SK-N-MC (cell line): ENCODE measurements around the gene KDM5B.
"Not testable (repeated sequence)": the region's sequence is repeated elsewhere in the genome, so short reads cannot be mapped to it uniquely, and the experiment has no call there.

Source experiments
- DNase-seq: peaks from one replicate; pipeline ENCODE4 v3.0.0-alpha.2; 2011; ENCODE audit warnings: low read depth, low spot score
- H3K27ac ChIP-seq: fragments of 200-600 bp; sonication (generic); 2 replicates; pipeline ENCODE4 v1.5.1; 2016; ENCODE audit warnings: mixed run types
- H3K36me3 ChIP-seq: fragments of 200-600 bp; sonication (generic); 2 replicates; pipeline ENCODE4 v1.6.1; 2017; ENCODE audit warnings: antibody characterized with exemption, low read length, mixed read lengths; ENCODE audit not compliant: insufficient read depth
- H3K4me3 ChIP-seq: fragments of 200-600 bp; sonication (generic); 2 replicates; pipeline ENCODE4 v1.5.1; 2016
- H3K9ac ChIP-seq: fragments of 200-600 bp; sonication (generic); 2 replicates; pipeline ENCODE4 v1.8.0; 2017; ENCODE audit warnings: mixed run types, mixed read lengths; ENCODE audit not compliant: insufficient read length
- H3K9me3 ChIP-seq: fragments of 200-600 bp; sonication (generic); 2 replicates; pipeline ENCODE4 v1.6.1; 2017; ENCODE audit warnings: low read depth, mild to moderate bottlenecking, antibody characterized with exemption, low read length, moderate library complexity, mixed read lengths
- EZH2 ChIP-seq: fragments of 200-600 bp; sonication (generic); IDR thresholded peaks from one replicate; pipeline ENCODE4 v1.6.1; 2017; ENCODE audit warnings: antibody characterized with exemption
- FOXP2 ChIP-seq: optimal IDR thresholded peaks from 2 replicates; pipeline ENCODE3; 2011; ENCODE audit warnings: mild to moderate bottlenecking, moderate library complexity; ENCODE audit not compliant: insufficient read depth; ENCODE audit errors: extremely low read length, control extremely low read depth
- POLR2AphosphoS5 ChIP-seq: IDR thresholded peaks from 2 replicates; pipeline ENCODE4 v1.6.1; 2012; ENCODE audit warnings: mild to moderate bottlenecking, low read depth, low read length, borderline replicate concordance

KDM5B gene

DNA sequence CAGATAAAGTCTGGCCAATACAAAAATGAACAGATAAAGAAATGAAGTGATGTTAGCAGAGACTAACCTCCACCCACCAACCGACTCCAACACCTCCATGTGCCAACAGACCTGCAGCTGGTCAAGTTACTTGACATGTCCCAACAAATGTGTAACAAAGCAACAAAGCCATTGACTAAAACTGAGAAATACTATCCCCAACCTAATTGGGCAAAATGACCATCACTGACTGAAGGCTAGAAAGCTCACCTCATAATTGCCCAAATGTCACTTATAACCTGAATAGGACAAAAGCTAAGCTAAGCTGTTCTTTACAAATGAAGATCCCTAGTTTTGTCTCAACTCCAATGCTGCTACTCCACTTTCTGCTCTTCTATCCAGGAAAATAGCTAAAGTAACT, 7.5 kb downstream of the KDM5B start:
- peak overlapping the region; percentile 48; the same call in 1 of the 2 replicates for H3K27ac ChIP-seq
- no peak overlapping the region for H3K4me3 ChIP-seq
- no peak for DNase-seq
- no peak overlapping the region for H3K9ac ChIP-seq
- H3K36me3 ChIP-seq: 0 out of 2 replicates have a peak, but pooled peaks cover 3% of the 10 kb centered on the region
- no peaks in the 10 kb centered on the region for H3K9me3 ChIP-seq
- TF ChIP-seq POLR2AphosphoS5: no peak
- TF ChIP-seq EZH2: no peak
- TF ChIP-seq FOXP2: no peak

DNA sequence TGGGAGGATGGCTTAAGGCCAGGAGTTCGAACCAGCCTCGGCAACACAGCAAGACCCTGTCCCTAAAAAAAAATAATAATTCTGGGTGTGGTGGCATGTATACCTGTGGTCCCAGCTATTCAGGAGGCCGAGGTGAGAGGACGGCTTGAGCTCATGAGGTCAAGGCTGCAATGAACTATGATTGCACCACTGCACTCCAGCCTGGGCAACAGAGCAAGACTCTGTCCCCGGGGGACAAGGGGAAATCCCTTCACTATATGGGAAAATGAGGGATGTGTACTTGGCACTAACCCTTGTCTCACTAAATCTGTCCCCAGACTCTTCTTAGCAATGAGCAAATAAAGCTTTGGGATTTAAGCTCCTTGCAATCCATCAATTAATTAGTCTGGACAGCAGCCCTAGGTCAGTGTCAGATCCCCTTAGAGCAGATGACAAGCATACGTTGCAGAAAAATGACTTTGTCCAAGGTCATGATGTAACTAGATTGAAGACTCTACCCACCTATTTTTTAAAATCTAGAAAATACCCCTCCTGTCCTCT, 9.4 kb downstream of the KDM5B start:
- no peak for DNase-seq
- TF ChIP-seq FOXP2: no peak
- TF ChIP-seq EZH2: no peak
- no peak for TF ChIP-seq POLR2AphosphoS5
- Histone ChIP-seq H3K27ac (no peak overlapping the region), H3K4me3 (no peak overlapping the region), H3K36me3 (0 out of 2 replicates have a peak, but pooled peaks cover 3% of the 10 kb centered on the region), H3K9me3 (no peaks in the 10 kb centered on the region), H3K9ac (no peak overlapping the region)

DNA sequence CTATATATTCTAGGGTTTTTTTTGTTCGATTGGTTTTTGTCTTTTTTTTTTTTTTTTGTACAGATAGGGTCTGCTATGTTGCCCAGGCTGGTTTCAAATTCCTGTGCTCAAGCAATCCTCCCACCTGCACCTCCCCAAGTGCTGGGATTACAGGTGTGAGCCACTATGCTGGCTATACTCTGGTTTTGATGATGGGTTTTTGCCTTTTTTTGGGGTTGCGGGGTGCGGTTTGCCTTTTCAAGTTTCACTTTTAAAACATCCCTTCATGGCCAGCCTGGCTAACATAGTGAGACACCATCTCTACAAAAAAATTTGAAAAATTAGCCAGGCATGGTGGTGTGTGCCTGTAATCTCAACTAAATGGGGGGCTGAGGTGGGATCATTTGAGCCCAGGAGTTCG, 10.0 kb downstream of the KDM5B start:
- H3K9me3 ChIP-seq: no peaks in the 10 kb centered on the region
- no peak for DNase-seq
- H3K4me3 ChIP-seq: no peak overlapping the region
- H3K9ac ChIP-seq: no peak overlapping the region
- TF ChIP-seq FOXP2 (no peak), EZH2 (no peak), POLR2AphosphoS5 (no peak)
- no peak overlapping the region for H3K27ac ChIP-seq
- 0 out of 2 replicates have a peak, but pooled peaks cover 3% of the 10 kb centered on the region for H3K36me3 ChIP-seq

DNA sequence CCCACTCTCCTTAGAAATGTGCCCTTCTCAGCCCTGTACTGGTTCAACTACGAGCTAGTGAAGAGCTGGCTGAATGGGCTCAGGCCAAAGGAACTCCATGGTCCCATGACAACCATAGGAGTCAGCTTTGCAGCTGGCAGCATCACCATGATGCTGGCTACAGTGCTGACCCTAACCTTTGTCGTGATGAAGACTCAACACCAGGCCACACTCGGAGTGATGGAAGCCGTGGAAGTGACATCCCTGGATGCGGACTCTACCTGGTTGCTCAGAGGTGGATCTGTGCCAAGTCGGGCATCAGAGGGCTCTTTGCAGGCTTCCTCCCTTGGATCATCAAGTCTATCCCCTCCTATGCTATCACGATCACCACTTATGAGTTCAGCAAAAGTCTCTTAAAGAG, 11.6 kb downstream of the KDM5B start:
- DNase-seq: no peak
- TF ChIP-seq EZH2: no peak
- TF ChIP-seq POLR2AphosphoS5: no peak
- no peak for TF ChIP-seq FOXP2
- Histone ChIP-seq H3K27ac (no peak overlapping the region), H3K4me3 (no peak overlapping the region), H3K36me3 (0 out of 2 replicates have a peak, but pooled peaks cover 3% of the 10 kb centered on the region), H3K9me3 (no peaks in the 10 kb centered on the region), H3K9ac (no peak overlapping the region)

DNA sequence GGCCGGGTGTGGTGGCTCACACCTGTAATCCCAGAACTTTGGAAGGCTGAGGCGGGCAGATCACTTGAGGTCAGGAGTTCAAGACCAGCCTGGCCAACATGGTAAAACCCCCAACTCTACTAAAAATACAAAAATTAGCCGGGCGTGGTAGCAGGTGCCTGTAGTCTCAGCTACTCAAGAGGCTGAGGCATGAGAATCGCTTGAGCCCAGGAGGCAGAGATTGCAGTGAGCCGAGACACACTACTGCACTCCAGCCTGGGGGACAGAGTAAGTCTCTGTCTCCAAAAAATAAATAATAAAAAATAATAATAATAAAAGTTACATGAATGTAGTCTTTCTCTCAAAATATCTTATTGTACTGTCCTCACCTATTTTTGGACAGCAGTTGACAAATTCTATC, 13.3 kb downstream of the KDM5B start:
- not testable (repeated sequence) for H3K36me3 ChIP-seq, H3K9ac ChIP-seq, H3K27ac ChIP-seq, DNase-seq, H3K9me3 ChIP-seq, H3K4me3 ChIP-seq

DNA sequence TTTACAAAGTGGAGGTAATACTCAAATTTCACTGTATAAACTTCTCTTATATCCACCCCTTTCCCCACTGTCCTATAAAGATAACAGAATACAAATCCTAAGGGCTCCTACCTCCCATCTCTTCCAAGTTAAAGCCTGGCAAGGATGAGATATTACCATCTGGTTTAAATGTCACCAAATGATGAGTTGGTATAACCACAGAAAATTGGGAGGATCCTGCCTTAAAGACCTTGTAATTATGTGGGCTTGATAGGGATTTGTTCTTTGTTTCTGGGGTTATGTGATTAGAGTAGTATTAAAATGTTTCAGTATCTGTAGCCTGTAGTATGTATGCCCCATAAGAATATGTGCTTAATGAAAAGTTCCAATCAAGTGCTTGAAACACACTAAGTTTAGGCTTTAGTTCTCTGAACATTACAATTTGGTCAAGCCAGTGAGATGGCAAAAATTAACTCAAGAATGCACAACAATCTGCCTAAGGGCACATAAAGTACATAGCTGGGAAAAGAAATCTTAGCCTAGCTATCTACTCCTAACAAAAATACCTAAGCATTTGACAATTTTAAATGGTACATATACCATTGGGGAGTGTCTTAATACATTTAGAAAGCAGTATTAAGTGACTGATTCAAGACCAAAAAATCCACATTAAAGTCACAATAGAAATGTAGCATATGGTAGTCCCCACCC, 14.0 kb downstream of the KDM5B start:
- DNase-seq: no peak
- H3K36me3 ChIP-seq: no peaks in the 10 kb centered on the region
- no peak overlapping the region for H3K4me3 ChIP-seq
- TF ChIP-seq POLR2AphosphoS5 (no peak), EZH2 (no peak), FOXP2 (no peak)
- H3K9me3 ChIP-seq: no peaks in the 10 kb centered on the region
- no peak overlapping the region for H3K9ac ChIP-seq
- H3K27ac ChIP-seq: peak overlapping the region; percentile 42; the same call in 1 of the 2 replicates

DNA sequence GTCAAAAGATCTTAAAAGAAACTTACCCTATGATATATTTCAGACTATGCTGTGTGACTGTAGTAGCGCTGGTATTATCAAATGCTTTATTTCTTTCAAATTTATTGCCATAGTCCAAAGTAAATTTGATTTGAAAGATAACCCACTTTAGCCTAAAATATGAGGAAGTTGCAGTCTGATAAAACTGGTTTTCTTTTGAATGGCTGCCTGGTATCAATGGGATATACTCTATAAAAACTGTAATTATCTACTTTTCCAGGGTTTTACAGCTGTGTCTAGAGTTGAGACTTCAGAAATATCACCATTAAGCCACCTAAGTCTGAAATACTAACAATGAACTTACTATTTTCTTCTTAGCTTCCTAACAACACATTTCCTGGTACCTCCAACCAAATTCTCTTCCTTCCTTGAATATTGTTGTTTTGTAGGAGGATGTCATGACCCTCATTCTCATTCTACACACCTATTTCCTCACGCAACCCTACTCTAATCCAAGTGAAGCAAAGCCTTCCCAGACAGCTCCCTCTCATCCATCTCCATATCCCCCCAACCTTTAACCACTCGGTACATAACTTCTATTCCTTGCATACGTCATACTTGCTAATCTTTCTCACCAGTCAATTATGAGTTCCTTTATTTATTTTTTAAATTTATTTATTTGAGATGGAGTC, 17.0 kb downstream of the KDM5B start:
- TF ChIP-seq EZH2: no peak
- TF ChIP-seq POLR2AphosphoS5: no peak
- no peak for TF ChIP-seq FOXP2
- H3K36me3 ChIP-seq: no peaks in the 10 kb centered on the region
- H3K27ac ChIP-seq: 0 out of 2 replicates have a peak overlapping the region, but pooled peaks have one; percentile 25
- no peak for DNase-seq
- H3K9ac ChIP-seq: no peak overlapping the region
- H3K9me3 ChIP-seq: no peaks in the 10 kb centered on the region
- H3K4me3 ChIP-seq: no peak overlapping the region

DNA sequence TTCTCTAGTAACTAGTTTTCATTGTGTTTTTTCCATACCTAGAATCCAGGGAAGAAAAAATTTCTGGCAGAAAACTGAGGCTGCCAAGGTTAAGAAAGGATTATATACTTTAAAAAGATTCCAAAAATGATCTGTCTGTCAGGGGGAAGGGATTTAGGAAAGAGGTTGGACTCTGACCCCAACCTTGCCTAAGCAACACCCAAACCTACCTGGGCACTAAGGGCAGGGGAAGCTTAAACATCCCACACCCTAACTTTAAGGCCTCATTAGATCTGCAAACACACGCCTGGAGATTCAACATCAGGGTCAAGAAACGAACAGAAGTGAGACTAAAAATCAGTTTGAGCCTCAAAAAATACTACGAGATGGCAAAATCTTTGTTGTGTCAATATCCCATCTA, 19.4 kb downstream of the KDM5B start:
- Histone ChIP-seq H3K36me3 (no peaks in the 10 kb centered on the region), H3K27ac (0 out of 2 replicates have a peak overlapping the region, but pooled peaks have one; percentile 9), H3K9ac (no peak overlapping the region), H3K4me3 (no peak overlapping the region), H3K9me3 (no peaks in the 10 kb centered on the region)
- DNase-seq: no peak
- TF ChIP-seq POLR2AphosphoS5: no peak
- TF ChIP-seq FOXP2: no peak
- TF ChIP-seq EZH2: no peak

DNA sequence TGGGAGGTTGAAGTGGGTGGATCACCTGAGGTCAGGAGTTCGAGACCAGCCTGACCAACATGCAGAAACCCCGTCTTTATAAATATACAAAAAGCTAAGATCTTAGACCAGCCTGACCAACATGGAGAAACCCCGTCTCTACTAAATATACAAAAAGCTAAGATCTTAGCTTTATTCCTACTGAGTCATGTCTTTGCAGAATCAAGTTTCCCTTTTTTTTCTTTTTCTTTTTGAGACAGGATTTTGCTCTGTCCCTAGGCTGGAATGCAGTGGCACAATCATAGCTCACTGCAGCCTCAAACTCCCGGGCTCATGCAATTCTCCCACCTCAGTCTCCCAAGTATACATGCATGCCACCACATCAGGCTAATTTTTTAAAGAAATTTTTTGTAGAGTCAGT, 21.4 kb downstream of the KDM5B start:
- Histone ChIP-seq H3K4me3 (no peak overlapping the region), H3K27ac (no peak overlapping the region), H3K9ac (no peak overlapping the region), H3K36me3 (no peaks in the 10 kb centered on the region), H3K9me3 (no peaks in the 10 kb centered on the region)
- no peak for DNase-seq
- no peak for TF ChIP-seq FOXP2
